ENCODE data around the gene ELP1. TPM values are rescaled to one million over a fixed set of nuclear protein-coding genes. Genes with fewer than 3 reads are reported as not detected.

Gene ELP1
- total and polyA plus RNA-seq, 8 donors = 22.9 to 50.6 (median 44.3) TPM

GRCh38 chr9:108836319-108836718 is 97.6 kb downstream of the ELP1 start:
- Histone ChIP-seq H3K4me3 (no peak overlapping the region), H3K36me3 (no peaks in the 10 kb centered on the region), H3K27ac (no peak overlapping the region), H3K4me1 (no peaks in the 10 kb centered on the region), H3K27me3 (no peaks in the 10 kb centered on the region), H3K9me3 (no peaks in the 10 kb centered on the region)
- DNase-seq = no peak
- no peak for ATAC-seq
- TF ChIP-seq CTCF (IDR thresholded peaks at IDR 0.05) = no peak
- intact Hi-C loops (cut with DNase I) = no loop called here

GRCh38 chr9:108835831-108836230 is 98.1 kb downstream of the ELP1 start:
- H3K9me3 ChIP-seq = no peaks in the 10 kb centered on the region
- H3K4me3 ChIP-seq = no peak overlapping the region
- no peaks in the 10 kb centered on the region for H3K4me1 ChIP-seq
- no peaks in the 10 kb centered on the region for H3K36me3 ChIP-seq
- no peak for ATAC-seq
- no peaks in the 10 kb centered on the region for H3K27me3 ChIP-seq
- intact Hi-C loops (cut with DNase I) = no loop called here
- no peak for TF ChIP-seq CTCF (IDR thresholded peaks at IDR 0.05)
- no peak for DNase-seq
- H3K27ac ChIP-seq = no peak overlapping the region

- H3K27ac ChIP-seq = no peak overlapping the region
- intact Hi-C loops (cut with DNase I) = no loop called here
- no peak for DNase-seq
- no peaks in the 10 kb centered on the region for H3K27me3 ChIP-seq
- no peak for ATAC-seq
- H3K36me3 ChIP-seq = no peaks in the 10 kb centered on the region
- H3K9me3 ChIP-seq = no peaks in the 10 kb centered on the region
- no peak overlapping the region for H3K4me3 ChIP-seq
- no peak for TF ChIP-seq CTCF (IDR thresholded peaks at IDR 0.05)
- H3K4me1 ChIP-seq = no peaks in the 10 kb centered on the region
These were observed 98.8 kb downstream of the ELP1 start for GRCh38 chr9:108834959-108835665.

- no peaks in the 10 kb centered on the region for H3K27me3 ChIP-seq
- no peaks in the 10 kb centered on the region for H3K36me3 ChIP-seq
- H3K9me3 ChIP-seq = no peaks in the 10 kb centered on the region
- H3K4me3 ChIP-seq = no peak overlapping the region
- H3K4me1 ChIP-seq = no peaks in the 10 kb centered on the region
- ATAC-seq = no peak
- H3K27ac ChIP-seq = no peak overlapping the region
- intact Hi-C loops (cut with DNase I) = no loop called here
- no peak for TF ChIP-seq CTCF (IDR thresholded peaks at IDR 0.05)
- no peak for DNase-seq
These were observed 101.8 kb downstream of the ELP1 start for GRCh38 chr9:108832179-108832500.

GRCh38 chr9:108831496-108832178 is 102.3 kb downstream of the ELP1 start:
- no peaks in the 10 kb centered on the region for H3K4me1 ChIP-seq
- no peak for ATAC-seq
- H3K9me3 ChIP-seq = no peaks in the 10 kb centered on the region
- no peaks in the 10 kb centered on the region for H3K27me3 ChIP-seq
- DNase-seq = no peak
- no peak for TF ChIP-seq CTCF (IDR thresholded peaks at IDR 0.05)
- no peak overlapping the region for H3K4me3 ChIP-seq
- no peaks in the 10 kb centered on the region for H3K36me3 ChIP-seq
- H3K27ac ChIP-seq = no peak overlapping the region
- intact Hi-C loops (cut with DNase I) = no loop called here
